Measurements from ENCODE around the gene HDAC4. TPM values are rescaled to one million over a fixed set of nuclear protein-coding genes. Genes with fewer than 3 reads are reported as not detected.

The HDAC4 gene
- total and polyA plus RNA-seq, 2 of the 4 experiments (the other 2 are of a cell fraction): 4.1 to 7.2 TPM

GRCh38 chr2:239236808-239237205 is 164.0 kb downstream of the HDAC4 start:
- Histone ChIP-seq H3K56ac (ENCODE audit: extremely low read depth, insufficient read depth, low read length) (no peak overlapping the region), H4K5ac (ENCODE audit: low read depth, low read length) (no peak overlapping the region), H3K23ac (ENCODE audit: low read depth, low read length) (no peak overlapping the region), H3K4me1 (ENCODE audit: control insufficient read depth, insufficient read depth, low read length) (peaks cover 13% of the 10 kb centered on the region), H3K79me1 (ENCODE audit: low read depth in 1 of 2, low read length in 2 of 2) (peaks cover 28 to 34% of the 10 kb centered on the region in 2 experiments), H2BK5ac (ENCODE audit: low read depth, low read length, poor library complexity, severe bottlenecking) (no peak overlapping the region), H2BK15ac (ENCODE audit: low read depth, low read length) (no peak overlapping the region), H2AK9ac (replicated peaks; ENCODE audit: low read depth, low read length, poor library complexity) (no peak overlapping the region), H2BK20ac (ENCODE audit: low read depth, low read length) (no peak overlapping the region), H4K20me1 (ENCODE audit: insufficient read depth, low read length) (peaks cover 14% of the 10 kb centered on the region), H3K9me3 (ENCODE audit: control insufficient read depth, insufficient read depth, low read length) (no peaks in the 10 kb centered on the region), H2AK5ac (ENCODE audit: low read depth, low read length) (no peak overlapping the region), H2BK120ac (ENCODE audit: low read depth, low read length) (no peak overlapping the region), H4K8ac (ENCODE audit: low read depth in 2 of 2, low read length in 2 of 2) (no peak overlapping the region), H3K14ac (replicated peaks; ENCODE audit: low read depth, low read length) (no peak overlapping the region), H3K9ac (ENCODE audit: low read depth, low read length) (no peak overlapping the region), H3K36me3 (ENCODE audit: control insufficient read depth, insufficient read depth, low read length) (peaks cover 4% of the 10 kb centered on the region; the same call in 1 of the 2 replicates), H3K18ac (ENCODE audit: low read depth, low read length) (no peak overlapping the region), H4K91ac (ENCODE audit: insufficient read depth, low read depth, low read length) (no peak overlapping the region), H3K4me2 (ENCODE audit: low read depth, low read length) (no peak overlapping the region), H3K4me3 (ENCODE audit: insufficient read depth, low read depth, low read length) (no peak overlapping the region), H3K9me1 (ENCODE audit: insufficient read depth, low read length) (peaks cover 13% of the 10 kb centered on the region; the same call in 1 of the 2 replicates), H3K27ac (ENCODE audit: insufficient read depth, low read length) (no peak overlapping the region), H2AFZ (replicated peaks; ENCODE audit: low read length, poor library complexity) (no peak overlapping the region), H3K4ac (ENCODE audit: low read depth, low read length) (no peak overlapping the region), H3K27me3 (ENCODE audit: control insufficient read depth, insufficient read depth, low read length) (no peaks in the 10 kb centered on the region)
- dilution Hi-C loops (cut with HindIII; ENCODE audit: low sequenced_read_pairs, unreplicated experiment): no loop called here
- WGBS, 2 experiments (ENCODE audit: extremely low coverage in 2 of 2, insufficient read length in 1 of 2): no CpG with 5 or more reads among the region's 9 CpGs
- TF ChIP-seq MAZ (IDR thresholded peaks at IDR 0.05; ENCODE audit: borderline replicate concordance, low read depth, low read length) (no peak), MAFK (IDR thresholded peaks at IDR 0.05; ENCODE audit: low read depth, low read length) (no peak), CHD1 (IDR thresholded peaks at IDR 0.05; ENCODE audit: low read depth, low read length) (no peak), CEBPB (IDR thresholded peaks at IDR 0.05; ENCODE audit: low read depth, low read length) (no peak), RFX5 (IDR thresholded peaks at IDR 0.05; ENCODE audit: low read depth, low read length) (no peak), BHLHE40 (IDR thresholded peaks at IDR 0.05; ENCODE audit: low read depth, low read length) (no peak), NFE2L2 (IDR thresholded peaks at IDR 0.05; ENCODE audit: low read depth, low read length) (no peak), SMC3 (IDR thresholded peaks at IDR 0.05; ENCODE audit: low read depth, low read length) (no peak)
- ChIA-PET CTCF (no interaction called here), POLR2A (ENCODE audit: unreplicated experiment) (no interaction called here)
- no TSS peak for BruUV-seq (replicated peaks)
- in situ Hi-C loops (cut with MboI; ENCODE audit: low sequenced_read_pairs): no loop called here
- no peak for DNase-seq
- ATAC-seq (ENCODE audit: low read depth): no peak
- intact Hi-C loops (cut with micrococcal nuclease): no loop called here

All from IMR-90 (cell line).